Smooth muscle cell (in vitro differentiated cells): ENCODE measurements around the gene ANKRD65. TPM values are rescaled to one million over a fixed set of nuclear protein-coding genes. Genes with fewer than 3 reads are reported as not detected.

Experiments used
- DNase-seq: peaks from one replicate; lab custom pipeline; 2025; ENCODE audit not compliant: unreplicated experiment; lab: John Stamatoyannopoulos, UW
- H2AFZ ChIP-seq: fragments of 200-600 bp; sonication (generic); 2 replicates; pipeline ENCODE4 v1.6.0; 2016; ENCODE audit warnings: antibody characterized with exemption, low read depth, mild to moderate bottlenecking
- H3F3A ChIP-seq: fragments of 200-600 bp; sonication (generic); 2 replicates; pipeline ENCODE4 v1.6.0; 2017; ENCODE audit warnings: antibody characterized with exemption, low read depth
- H3K27ac ChIP-seq: fragments of 200-600 bp; sonication (generic); 2 replicates; pipeline ENCODE4 v1.5.1; 2016; ENCODE audit warnings: low read depth, mild to moderate bottlenecking
- H3K27me3 ChIP-seq: fragments of 200-600 bp; sonication (generic); 2 replicates; pipeline ENCODE4 v1.6.1; 2016; ENCODE audit warnings: low read depth, mild to moderate bottlenecking
- H3K36me3 ChIP-seq: fragments of 200-600 bp; sonication (generic); 2 replicates; pipeline ENCODE4 v1.5.1; 2016; ENCODE audit warnings: low read depth
- H3K4me1 ChIP-seq: fragments of 200-600 bp; sonication (generic); 2 replicates; pipeline ENCODE4 v1.5.1; 2016; ENCODE audit warnings: low read depth
- H3K4me2 ChIP-seq: fragments of 200-600 bp; sonication (generic); 2 replicates; pipeline ENCODE4 v1.6.0; 2016; ENCODE audit warnings: mild to moderate bottlenecking
- H3K4me3 ChIP-seq: fragments of 200-600 bp; sonication (generic); 2 replicates; pipeline ENCODE4 v1.5.1; 2016; ENCODE audit warnings: mild to moderate bottlenecking
- H3K79me2 ChIP-seq: fragments of 200-600 bp; sonication (generic); 2 replicates; pipeline ENCODE4 v1.6.0; 2016; ENCODE audit warnings: low read depth, mild to moderate bottlenecking
- H3K9ac ChIP-seq: fragments of 200-600 bp; sonication (generic); 2 replicates; pipeline ENCODE4 v1.6.0; 2016; ENCODE audit warnings: low read depth
- H3K9me3 ChIP-seq: fragments of 200-600 bp; sonication (generic); replicated peaks from 2 replicates; pipeline ENCODE4 v1.5.1; 2016; ENCODE audit warnings: low read depth
- H4K20me1 ChIP-seq: fragments of 200-600 bp; sonication (generic); 2 replicates; pipeline ENCODE4 v1.6.0; 2016; ENCODE audit warnings: low read depth
- CTCF ChIP-seq: fragments of 200-600 bp; sonication (generic); IDR thresholded peaks from 2 replicates; pipeline ENCODE4 v1.5.1; 2017; ENCODE audit warnings: borderline replicate concordance, mild to moderate bottlenecking, antibody characterized with exemption; ENCODE audit not compliant: insufficient read depth, poor library complexity, severe bottlenecking
- WGBS: methylation state at CpG from one replicate; pipeline ENCODE4 v1.1.7; 2016; ENCODE audit warnings: low lambda C conversion rate; 5-methylcytosine and 5-hydroxymethylcytosine counted together
- polyA plus RNA-seq: library from polyadenylated mRNA; unstranded; fragments of >200 nt; fragmentation: Nextera tagmentation; extraction: Ambion mirVana; gene quantifications from 2 replicates; pipeline ENCODE4 v1.2.1, GENCODE V29; 2016
- total RNA-seq: library from RNA; depleted of rRNA; stranded (reverse); fragments of >200 nt; gene quantifications from 2 replicates; pipeline ENCODE4 v1.2.3, GENCODE V29; 2014

The ANKRD65 gene
- total and polyA plus RNA-seq, 2 experiments from 2014 or later, result 6.1 to 10.1 TPM

- H3K4me2 ChIP-seq, result peak overlapping the region; percentile 97
- no peaks in the 10 kb centered on the region for H3K27me3 ChIP-seq
- H3K4me3 ChIP-seq, result no peak overlapping the region
- WGBS, result 47% methylated on average over 28 of the region's 34 CpGs
- no peak overlapping the region for H2AFZ ChIP-seq
- no peaks in the 10 kb centered on the region for H3K9me3 ChIP-seq
- peak overlapping the region; percentile 89 for H3K27ac ChIP-seq
- peaks cover 32% of the 10 kb centered on the region for H3F3A ChIP-seq
- no peak for TF ChIP-seq CTCF
- no peak for DNase-seq
- H4K20me1 ChIP-seq, result peaks cover 21% of the 10 kb centered on the region
- H3K79me2 ChIP-seq, result peaks cover 16% of the 10 kb centered on the region
- peaks cover 60% of the 10 kb centered on the region for H3K4me1 ChIP-seq
- H3K36me3 ChIP-seq, result no peaks in the 10 kb centered on the region
- H3K9ac ChIP-seq, result peak overlapping the region; percentile 53
These were observed 12.1 kb upstream of the ANKRD65 start for GRCh38 chr1:1432951-1433803.

DNA sequence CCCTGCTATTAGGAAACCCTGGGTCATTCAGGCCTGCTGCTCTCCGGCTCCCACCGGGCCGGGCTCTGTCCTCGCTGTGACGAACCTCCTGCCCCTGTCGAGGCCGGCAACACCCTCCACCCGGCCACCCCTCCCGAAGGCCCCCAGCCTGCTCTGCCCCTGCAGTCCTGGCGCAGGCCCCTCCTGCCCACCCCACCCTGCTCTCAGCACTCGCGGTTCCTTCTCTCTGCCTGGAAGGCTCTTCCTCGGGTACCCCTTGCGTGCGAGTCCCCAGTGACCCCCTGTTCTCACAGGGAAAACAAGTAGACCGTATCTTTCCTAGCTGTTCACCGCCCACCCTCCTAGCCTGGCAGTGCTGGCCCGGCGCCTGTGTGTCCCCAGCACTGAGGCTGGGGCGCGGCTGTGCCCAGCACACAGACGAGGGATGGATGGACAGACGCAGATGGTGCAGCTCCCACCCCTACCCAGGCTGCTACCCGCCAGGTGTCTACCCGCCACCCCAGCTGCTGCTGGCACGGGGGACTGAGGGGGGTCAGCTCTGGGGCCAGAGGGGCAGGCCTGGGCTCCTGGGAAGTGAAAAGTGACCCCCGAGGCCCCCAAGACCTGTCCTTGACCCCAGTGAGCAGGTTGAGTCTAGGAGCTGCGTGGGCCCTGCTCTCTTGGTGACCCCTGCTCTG, 11.3 kb upstream of the ANKRD65 start:
- DNase-seq, result no peak
- WGBS, result 72% methylated on average over 20 of the region's 28 CpGs

GRCh38 chr1:1431845-1432273, 10.8 kb upstream of the ANKRD65 start:
- Histone ChIP-seq H3K27ac (peak overlapping the region; percentile 89), H2AFZ (no peak overlapping the region)
- WGBS, result 5% methylated on average over 5 of the region's 5 CpGs

More for the DNA sequence above, 11.3 kb upstream of the ANKRD65 start:
- Histone ChIP-seq H3K27me3 (no peaks in the 10 kb centered on the region), H3K9me3 (no peaks in the 10 kb centered on the region), H3K4me3 (no peak overlapping the region), H2AFZ (no peak overlapping the region), H3K79me2 (peaks cover 16% of the 10 kb centered on the region), H3K4me2 (peak overlapping the region; percentile 97), H4K20me1 (peaks cover 15% of the 10 kb centered on the region), H3K36me3 (no peaks in the 10 kb centered on the region), H3K4me1 (peaks cover 60% of the 10 kb centered on the region), H3K27ac (peak overlapping the region; percentile 89), H3K9ac (no peak overlapping the region), H3F3A (peaks cover 32% of the 10 kb centered on the region)
- TF ChIP-seq CTCF, result no peak

More at GRCh38 chr1:1431845-1432273, 10.8 kb upstream of the ANKRD65 start:
- no peak for TF ChIP-seq CTCF
- H3K4me1 ChIP-seq, result peaks cover 60% of the 10 kb centered on the region
- H3F3A ChIP-seq, result peaks cover 32% of the 10 kb centered on the region
- peak overlapping the region; percentile 97 for H3K4me2 ChIP-seq
- peak; percentile 27 for DNase-seq
- H3K79me2 ChIP-seq, result peaks cover 11% of the 10 kb centered on the region
- H3K9me3 ChIP-seq, result no peaks in the 10 kb centered on the region
- no peak overlapping the region for H3K9ac ChIP-seq
- no peaks in the 10 kb centered on the region for H3K36me3 ChIP-seq
- H4K20me1 ChIP-seq, result peaks cover 10% of the 10 kb centered on the region
- H3K4me3 ChIP-seq, result no peak overlapping the region
- H3K27me3 ChIP-seq, result no peaks in the 10 kb centered on the region
